Effector CD8-positive, alpha-beta T cell (primary cell): ENCODE measurements around the gene FCN3.

ENCODE experiments used
- DNase-seq: peaks from one replicate; lab custom pipeline; 2025; lab: John Stamatoyannopoulos, UW

The FCN3 gene

DNA sequence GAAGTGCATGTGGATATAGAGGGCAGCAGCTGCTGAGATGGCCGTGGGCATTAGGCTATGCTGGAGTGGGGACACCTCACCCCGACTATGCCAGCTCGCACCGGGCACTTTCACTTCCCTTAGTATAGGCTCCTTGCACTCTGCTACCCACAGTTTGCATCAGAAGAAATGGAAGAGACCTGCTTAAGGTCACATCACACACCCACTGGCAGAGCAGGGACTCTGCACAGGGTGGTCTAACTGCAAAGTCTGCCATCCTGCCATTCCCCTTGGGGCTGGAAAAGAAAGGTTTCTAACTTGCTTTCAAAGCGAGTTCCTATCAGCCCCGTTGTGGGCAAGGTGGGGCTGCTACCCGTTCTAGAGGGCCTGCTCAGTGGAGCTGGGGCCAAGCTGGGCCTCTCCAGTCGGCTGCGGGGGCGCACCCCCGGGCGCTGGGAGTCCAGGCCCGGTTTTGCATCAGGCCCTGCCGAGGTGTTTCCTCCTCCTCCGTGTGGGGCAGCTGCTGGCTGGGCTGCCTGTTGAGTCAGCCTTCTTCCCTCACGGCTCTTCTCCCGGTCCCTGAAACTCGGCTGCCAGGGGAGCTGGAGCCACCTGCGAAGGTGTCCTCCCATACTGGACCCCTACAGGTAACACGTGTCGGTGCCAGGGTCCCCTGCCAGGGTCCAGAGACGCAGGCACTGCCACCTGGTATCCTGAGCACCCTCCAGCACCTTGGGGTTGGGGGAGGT lies 32.9 kb downstream of the FCN3 start, which contains the start of gene SYTL1:
Gene SYTL1 (plus strand): TSS at position 498 of the 728 bp plus-strand sequence. CDS start 3,313 bp downstream, outside the sequence.
- peak; percentile 42 for DNase-seq

DNA sequence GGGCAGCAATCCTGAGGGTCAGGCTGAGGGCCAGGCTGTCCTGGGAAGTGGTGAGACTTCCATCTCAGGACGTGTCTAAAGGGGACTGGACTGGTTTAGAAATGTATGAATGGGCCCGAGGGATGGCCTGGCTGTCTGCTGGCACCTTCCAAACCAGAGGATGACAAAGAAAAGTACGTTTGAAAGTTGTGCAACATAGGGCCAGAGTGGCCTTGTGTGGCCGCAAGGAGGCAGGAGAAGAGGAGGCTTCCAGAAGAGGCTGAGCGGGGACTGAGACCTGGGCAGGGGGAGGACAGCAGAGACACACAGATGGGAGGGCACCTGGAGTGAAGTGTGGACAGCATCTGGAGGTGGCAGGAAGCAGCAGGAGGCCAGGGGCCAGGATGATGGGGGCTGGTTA lies 35.4 kb downstream of the FCN3 start:
- DNase-seq: no peak

DNA sequence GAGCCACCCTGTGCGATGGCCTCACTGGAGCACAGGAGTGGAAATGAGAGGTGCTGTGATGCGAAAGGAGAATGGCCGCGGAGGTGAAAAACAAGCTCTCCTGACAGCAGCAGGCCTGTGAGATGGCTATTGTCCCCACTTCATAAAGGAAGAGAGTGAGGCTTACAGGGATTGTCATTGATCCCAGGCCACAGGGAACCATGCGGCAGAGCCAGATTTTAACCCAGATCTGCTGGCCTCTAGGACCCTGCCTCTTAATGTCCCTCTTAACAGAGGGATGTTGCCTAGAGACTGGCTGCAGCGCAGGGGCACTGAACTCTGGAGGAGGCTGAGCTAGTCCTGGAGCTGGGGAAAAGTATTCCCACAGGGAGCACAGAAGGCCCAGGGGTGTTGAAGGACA lies 35.9 kb downstream of the FCN3 start:
- no peak for DNase-seq

DNA sequence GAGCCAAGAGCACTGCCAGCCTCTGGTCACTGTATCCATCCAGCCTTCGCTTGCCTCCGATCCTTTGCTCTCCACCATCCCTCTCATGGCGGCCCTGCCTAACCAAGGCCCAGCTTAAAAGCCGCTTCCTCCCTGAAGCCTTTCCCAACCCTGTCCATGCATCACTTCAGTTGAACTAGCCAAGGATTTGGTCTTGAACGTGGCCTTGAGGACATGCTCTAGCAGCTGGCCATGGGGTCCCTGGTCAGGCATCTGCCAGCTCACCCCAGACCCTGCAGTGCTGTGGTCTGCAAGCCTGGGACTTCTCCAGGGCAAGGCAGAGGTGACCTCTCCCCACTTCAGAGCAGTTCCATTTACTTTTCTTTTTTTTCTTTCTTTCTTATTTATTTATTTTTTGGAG lies 37.9 kb downstream of the FCN3 start:
- DNase-seq: no peak

DNA sequence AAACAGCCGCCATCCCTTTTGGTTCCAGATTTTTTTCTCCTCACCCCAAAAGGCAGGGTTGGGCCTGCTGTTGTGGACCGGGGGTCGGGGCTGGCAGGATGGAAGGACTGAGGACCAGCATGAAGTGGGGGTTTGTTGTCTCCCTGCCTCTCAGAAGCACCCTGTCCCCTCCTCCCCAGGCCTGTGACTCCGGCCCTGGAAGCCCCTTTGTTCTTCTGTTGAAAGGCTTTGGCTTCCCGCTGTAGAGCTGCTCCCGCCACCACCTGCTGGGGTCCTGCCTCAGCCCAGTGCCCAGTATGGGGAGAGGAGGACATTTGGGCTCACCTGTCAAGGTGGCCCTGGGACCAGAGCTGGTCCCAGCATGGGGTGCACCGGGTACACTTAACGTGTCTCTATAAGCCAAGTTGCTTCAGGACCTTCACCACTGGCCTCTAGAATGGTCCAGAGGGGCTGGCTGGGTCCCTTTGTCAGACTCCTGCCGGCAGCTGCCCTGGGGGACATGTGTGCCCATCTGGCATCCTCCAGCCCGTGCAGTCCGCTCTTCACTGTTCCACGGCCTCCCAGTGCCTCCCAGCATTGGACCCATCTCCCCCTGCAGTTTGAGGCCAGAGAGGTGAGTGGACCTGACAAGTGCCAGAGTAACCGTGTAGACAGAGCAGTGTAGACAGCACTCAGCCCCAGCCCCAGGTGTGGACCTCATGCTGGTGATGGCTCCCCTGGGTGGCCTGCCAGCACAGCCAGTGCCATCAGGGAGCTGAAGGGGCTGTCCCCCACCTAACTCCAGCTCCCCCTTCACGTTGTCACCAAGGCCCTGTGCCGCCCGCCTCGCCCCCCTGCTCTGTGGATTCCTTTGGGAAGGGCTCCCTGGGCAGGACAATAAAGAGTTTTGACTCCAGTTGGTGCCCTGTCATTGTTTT lies 38.9 kb downstream of the FCN3 start:
- no peak for DNase-seq

DNA sequence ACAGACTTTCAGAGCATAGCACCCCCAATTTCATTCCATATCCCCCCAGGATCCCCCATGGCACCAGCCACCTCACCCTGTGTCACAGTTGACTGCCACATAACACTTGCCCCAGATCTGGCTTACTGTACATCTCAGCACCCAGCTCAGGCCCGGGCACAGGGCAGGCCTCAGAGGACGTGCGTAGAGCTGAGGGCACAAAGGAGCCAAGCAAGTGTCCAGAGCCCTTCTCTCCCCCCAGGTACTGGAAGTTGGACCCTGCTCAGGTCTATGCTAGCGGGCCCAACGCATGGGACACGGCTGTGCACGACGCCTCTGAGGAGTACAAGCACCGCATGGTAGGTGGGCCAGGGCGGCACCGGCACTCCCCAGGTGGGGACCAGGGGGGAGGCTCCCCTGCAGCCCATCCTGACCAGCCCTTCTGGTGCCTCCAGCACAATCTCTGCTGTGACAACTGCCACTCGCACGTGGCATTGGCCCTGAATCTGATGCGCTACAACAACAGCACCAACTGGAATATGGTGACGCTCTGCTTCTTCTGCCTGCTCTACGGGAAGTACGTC lies 40.8 kb downstream of the FCN3 start:
- DNase-seq: no peak

DNA sequence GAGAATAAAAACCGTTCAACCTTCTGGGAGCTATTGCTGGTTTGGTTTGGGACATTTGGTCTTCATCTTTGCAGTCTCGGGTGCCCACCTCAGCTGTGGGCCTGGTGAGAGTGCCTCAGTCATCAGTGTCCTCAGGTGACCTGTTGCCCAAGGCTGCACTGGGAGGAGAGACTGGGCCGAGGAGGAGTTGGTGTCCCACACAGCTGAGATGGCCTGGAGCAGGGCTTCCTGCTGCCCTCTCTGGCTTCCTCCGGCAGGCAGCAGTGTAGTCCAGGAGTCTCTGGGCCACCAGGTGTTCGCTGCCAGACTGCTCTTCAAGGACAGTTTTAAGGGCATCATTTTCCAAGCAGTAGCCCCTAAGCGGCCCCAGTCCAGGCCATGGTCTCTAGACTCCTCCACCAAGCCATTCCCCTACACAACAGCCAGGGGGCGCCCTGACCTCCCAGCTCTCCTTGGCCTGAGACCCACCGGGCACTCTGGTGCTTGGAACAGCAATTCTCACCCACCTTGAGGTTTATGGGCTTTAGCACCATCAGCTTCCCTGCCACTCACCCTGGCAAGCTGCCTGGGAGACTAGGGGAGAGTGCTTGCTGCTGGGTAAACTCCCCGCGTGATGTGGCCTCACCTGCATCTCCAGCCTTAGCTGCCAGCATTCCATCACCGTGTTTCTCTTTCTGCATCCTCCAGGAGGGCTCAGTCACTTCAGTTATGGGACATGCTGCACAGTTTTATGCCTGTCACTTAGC lies 41.9 kb downstream of the FCN3 start:
- peak; percentile 44 for DNase-seq

DNA sequence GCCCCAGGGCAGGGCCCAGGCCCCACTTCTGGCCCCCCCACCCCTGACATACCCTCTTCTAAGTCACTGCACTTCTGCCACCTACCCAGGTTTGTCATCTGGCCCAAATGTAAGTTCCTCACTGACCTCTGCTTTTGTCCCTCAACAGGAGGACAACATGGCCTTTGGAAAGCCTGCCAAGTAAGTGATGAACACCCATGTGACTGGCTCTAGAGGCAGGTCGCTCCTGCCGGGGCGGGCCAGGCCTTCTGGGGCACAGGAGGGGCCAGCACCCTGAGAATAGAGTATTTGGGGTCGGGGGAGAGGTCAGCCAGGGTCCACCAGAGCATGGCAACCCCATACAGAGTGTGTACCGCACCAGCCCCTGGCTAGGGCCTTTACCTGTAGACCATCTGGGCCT lies 42.7 kb downstream of the FCN3 start:
- DNase-seq: no peak

DNA sequence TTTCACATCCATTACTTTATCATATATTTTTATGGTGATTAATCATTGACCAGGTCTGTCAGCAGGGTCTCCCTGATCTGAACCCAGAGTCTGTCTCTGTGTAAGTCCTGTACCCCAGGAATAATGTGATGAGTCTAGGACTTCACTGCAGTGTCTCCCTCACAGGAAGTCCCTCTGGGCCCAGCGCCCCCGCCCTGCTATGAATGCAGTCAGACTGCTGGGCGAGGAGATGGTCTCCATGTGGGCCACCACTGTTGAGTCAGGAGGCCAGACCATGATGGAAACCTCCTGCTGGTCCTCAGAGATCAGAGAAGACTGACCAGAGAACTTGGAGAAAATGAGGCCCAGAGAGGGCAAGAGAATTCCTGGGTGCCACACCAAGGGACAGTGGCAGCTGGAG lies 43.2 kb downstream of the FCN3 start:
- DNase-seq: no peak

DNA sequence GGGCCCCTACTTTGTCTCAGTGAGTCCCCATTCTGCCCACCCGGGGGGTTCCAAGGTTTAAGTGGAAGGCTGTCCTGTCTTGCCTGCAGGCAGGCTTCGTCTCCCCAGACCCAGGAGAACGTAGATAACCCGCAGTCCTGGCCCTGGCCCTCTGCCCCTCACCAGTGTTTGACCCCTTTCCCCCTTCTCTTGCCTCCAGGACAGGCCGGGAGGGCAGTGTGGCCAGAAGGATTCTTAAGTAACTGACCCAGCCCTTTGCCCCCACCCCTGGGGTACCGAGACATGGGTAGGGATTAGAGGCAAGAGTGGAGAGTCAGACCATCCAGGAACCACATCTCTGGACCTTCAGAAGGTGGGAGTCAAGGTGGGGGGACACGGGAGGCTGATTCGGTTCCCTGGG lies 43.8 kb downstream of the FCN3 start:
- DNase-seq: no peak

DNA sequence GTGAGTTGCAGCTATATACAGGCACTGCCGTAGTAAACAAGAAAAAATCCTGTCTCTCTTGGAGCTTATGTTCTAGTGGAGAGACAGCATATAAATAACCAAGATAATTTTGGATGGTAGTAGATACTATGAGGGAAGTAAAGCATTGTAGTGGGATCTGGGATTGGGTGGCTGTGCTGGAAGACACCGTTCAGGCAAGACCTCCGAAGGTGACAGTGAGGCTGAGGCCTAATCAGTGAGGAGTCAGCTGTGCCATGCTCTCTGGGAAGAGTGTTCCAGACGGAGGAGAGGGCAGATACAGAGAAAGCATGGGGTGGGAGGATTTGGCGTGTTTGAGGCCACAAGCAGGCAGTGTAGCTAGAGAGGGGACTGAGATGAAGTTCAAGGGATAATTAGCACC lies 46.7 kb downstream of the FCN3 start:
- no peak for DNase-seq

DNA sequence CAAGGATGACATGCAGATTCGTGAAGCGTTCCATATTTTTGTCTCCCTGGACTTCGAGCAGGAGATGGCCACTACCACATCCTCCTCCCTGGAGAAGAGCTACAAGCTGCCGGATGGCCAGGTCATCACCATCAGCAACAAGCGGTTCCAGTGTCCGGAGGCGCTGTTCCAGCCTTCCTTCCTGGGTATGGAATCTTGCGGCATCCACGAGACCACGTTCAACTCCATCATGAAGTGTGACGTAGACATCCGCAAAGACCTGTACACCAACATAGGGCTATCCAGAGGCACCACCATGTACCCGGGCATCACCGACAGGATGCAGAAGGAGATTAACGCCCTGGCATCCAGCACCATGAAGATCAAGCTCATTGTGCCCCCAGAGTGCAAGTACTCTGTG lies 49.3 kb downstream of the FCN3 start:
- no peak for DNase-seq

DNA sequence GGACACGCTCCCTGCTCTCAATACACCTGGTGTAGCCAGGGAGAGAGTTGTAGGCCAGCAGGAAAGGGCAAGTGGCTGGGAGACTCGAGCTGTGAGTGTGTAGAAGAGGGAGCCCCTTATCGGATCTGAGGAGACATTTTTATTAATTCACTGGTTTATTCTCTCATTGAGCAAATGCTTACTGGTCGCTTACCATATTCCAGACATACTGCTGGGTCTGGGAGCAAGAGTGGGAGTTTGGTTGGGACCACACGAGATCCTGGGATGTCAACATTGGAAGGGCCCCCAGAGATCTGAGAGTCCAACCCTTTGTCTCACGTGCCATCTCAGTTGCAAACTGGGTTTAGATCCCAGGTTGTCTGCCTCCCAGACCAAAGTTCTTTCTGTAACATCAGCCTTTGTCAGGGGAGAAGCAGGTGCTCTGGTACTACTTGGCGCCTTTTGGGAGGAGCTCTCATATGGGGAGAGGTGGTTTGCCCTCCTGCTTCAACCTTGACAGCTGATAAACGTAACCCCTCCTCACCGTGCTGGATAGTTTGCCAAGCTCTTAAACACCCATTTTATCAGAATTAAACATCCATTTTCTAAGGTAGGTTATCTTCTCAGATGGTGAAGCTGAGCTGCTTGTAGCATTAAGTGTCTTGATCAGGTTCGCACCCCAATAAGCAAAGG lies 51.9 kb downstream of the FCN3 start:
- no peak for DNase-seq

DNA sequence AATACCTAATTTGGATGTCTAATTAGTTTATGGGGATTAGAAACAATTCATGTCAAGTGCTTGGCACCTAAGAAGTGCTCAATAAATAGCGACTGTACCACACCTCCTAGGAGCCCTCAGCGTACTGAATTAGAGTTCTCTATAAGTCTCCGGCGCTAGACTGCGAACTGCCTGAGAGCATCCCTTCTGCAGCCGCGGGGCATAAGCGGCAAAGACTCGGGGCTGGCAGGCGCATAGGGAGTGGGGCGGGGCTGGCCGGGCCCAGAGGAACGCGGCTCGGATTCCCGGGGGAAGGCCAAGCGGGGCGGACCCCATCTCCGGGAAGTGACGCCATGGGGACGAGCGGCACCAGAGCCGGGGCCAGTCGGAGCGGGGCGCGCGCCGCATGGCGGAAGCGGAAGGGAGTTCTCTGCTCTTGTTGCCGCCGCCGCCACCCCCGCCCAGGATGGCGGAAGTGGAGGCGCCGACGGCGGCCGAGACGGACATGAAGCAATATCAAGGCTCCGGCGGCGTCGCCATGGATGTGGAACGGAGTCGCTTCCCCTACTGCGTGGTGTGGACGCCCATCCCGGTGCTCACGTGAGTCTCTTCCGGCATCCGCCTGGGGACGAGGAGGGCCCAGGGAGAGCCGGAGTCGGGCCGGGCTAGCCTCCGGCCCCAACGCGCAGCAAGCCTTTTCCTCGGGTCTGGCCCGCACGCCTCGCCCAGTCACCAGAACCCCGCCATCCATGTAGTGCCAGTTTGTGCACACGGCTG lies 52.6 kb downstream of the FCN3 start, which contains the start of gene TMEM222:
Gene TMEM222 (plus strand): TSS at position 351 of the 756 bp plus-strand sequence. CDS start 35 bp downstream, at position 386.
- peak; percentile 94 for DNase-seq
